HEK293T (cell line): ENCODE data around the gene DOCK1.

Experiments
- CTCF ChIA-PET: fragments of 350-600 bp; formaldehyde crosslinking; extraction: SDS; loops from one replicate; lab custom pipeline; 2021; ENCODE audit warnings: antibody characterized with exemption, inconsistent platforms; lab: Yijun Ruan, JAX
- POLR2A ChIA-PET: fragments of 350-600 bp; formaldehyde crosslinking; extraction: SDS; loops from one replicate; lab custom pipeline; 2020; ENCODE audit warnings: antibody characterized with exemption, inconsistent platforms; lab: Yijun Ruan, JAX
- DNase-seq: peaks from one replicate; pipeline ENCODE4 v3.0.0; 2012; ENCODE audit warnings: mixed read lengths; ENCODE audit errors: extremely low spot score
- ARNT ChIP-seq: fragments of 450-650 bp; IDR thresholded peaks from 2 replicates; pipeline ENCODE4 v1.6.1; 2017; ENCODE audit warnings: mild to moderate bottlenecking
- BHLHE40 ChIP-seq: fragments of 450-650 bp; IDR thresholded peaks from 2 replicates; pipeline ENCODE4 v1.6.1; 2016; ENCODE audit warnings: mild to moderate bottlenecking, moderate library complexity, borderline replicate concordance
- CTBP1 ChIP-seq: fragments of 450-650 bp; IDR thresholded peaks from 2 replicates; pipeline ENCODE4 v1.6.1; 2016; ENCODE audit warnings: borderline replicate concordance
- ELF4 ChIP-seq: fragments of 450-650 bp; IDR thresholded peaks from 2 replicates; pipeline ENCODE4 v1.6.1; 2017; ENCODE audit warnings: antibody characterized with exemption
- FOXA1 ChIP-seq: fragments of 450-650 bp; IDR thresholded peaks from 2 replicates; pipeline ENCODE4 v1.6.1; 2016; ENCODE audit warnings: mild to moderate bottlenecking
- FOXK2 ChIP-seq: fragments of 450-650 bp; IDR thresholded peaks from 2 replicates; pipeline ENCODE4 v1.6.1; 2016; ENCODE audit warnings: mild to moderate bottlenecking
- FOXM1 ChIP-seq: fragments of 450-650 bp; IDR thresholded peaks from 2 replicates; pipeline ENCODE4 v1.6.1; 2017; ENCODE audit warnings: mild to moderate bottlenecking, borderline replicate concordance
- HDGF ChIP-seq: fragments of 450-650 bp; IDR thresholded peaks from 2 replicates; pipeline ENCODE4 v1.6.1; 2017; ENCODE audit warnings: antibody characterized with exemption, borderline replicate concordance
- L3MBTL2 ChIP-seq: fragments of 450-650 bp; conservative IDR thresholded peaks from 2 replicates; pipeline ENCODE4 v1.6.1; 2016; ENCODE audit warnings: mild to moderate bottlenecking
- LEF1 ChIP-seq: fragments of 450-650 bp; IDR thresholded peaks from 2 replicates; pipeline ENCODE4 v1.6.1; 2017; ENCODE audit warnings: mild to moderate bottlenecking, borderline replicate concordance
- NFRKB ChIP-seq: fragments of 450-650 bp; IDR thresholded peaks from 2 replicates; pipeline ENCODE4 v1.6.1; 2016; ENCODE audit warnings: mild to moderate bottlenecking, moderate library complexity
- SP1 ChIP-seq: fragments of 450-650 bp; IDR thresholded peaks from 2 replicates; pipeline ENCODE4 v1.6.1; 2017
- SUZ12 ChIP-seq: fragments of 450-650 bp; IDR thresholded peaks from 2 replicates; pipeline ENCODE4 v1.6.1; 2016; ENCODE audit warnings: mild to moderate bottlenecking
- TARDBP ChIP-seq: fragments of 450-650 bp; IDR thresholded peaks from 2 replicates; pipeline ENCODE4 v1.6.1; 2016
- ZNF384 ChIP-seq: fragments of 450-650 bp; IDR thresholded peaks from 2 replicates; pipeline ENCODE4 v1.6.1; 2016
- TF ChIP-seq, protein P1 (sequence below): fragments of 450-650 bp; IDR thresholded peaks from 2 replicates; pipeline ENCODE4 v1.6.1; 2016

DOCK1 gene

DNA sequence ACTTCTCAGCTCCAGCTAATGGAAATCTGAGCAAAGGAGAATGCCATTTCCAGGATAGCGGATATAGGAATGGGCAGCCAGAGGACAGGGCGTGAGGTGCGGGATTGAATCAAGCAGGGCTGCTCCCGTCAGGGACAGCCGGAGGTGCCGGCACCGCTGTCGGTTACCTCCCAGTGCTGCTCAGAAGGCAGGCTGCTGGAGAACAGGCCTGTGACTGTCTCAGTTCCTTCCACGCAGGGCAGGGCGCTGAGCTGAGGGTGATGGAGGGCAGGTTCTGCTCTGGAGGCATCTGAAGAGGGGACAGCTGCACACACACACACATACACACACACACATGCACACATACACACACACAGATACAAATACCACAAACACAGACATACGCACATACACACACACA lies 111.1 kb downstream of the DOCK1 start:
- CTCF ChIA-PET: no interaction called here
- DNase-seq: no peak
- POLR2A ChIA-PET: no interaction called here
- TF ChIP-seq HDGF (no peak), BHLHE40 (no peak), FOXK2 (no peak), SUZ12 (no peak), CTBP1 (no peak), SP1 (no peak), TARDBP (no peak), L3MBTL2 (no peak), ARNT (no peak)

DNA sequence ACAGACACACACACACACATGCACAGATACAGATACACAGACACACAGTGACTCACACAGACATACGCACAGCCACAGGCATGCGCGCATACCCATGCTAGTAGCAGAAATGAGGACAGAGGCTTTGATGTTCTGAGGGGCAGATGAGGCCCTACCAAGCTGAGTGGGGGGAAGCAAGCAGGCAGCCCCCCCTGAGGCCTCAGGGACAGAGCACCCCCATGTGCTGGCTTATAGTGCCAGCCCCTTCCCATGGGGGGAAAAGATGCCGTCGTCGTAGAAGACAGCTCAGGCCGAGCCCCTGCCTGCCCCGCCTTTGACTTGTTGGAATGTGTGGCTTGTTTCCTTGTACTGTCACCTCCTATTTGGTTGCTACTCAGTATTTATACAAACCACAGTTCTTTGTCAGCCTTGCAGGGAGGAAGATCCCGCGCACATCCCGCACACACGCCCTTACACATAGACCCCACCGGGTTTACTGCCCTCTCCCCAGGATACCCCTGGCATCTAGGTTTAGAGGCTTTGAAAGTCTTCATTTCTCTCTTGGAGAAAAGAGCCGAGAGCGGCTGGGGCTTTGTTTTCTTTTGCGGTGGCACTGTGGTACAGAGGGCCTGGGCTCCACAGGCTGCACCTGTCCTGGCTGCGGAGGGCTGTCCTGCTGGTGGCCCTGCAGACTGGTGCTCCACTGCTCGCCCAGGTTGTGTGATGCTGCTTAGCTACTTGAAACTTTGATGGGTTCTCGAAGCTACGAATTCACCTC lies 112.5 kb downstream of the DOCK1 start:
- no peak for TF ChIP-seq SUZ12
- no peak for TF ChIP-seq LEF1
- no peak for TF ChIP-seq SP1
- no peak for TF ChIP-seq NFRKB
- TF ChIP-seq, protein P1, sequence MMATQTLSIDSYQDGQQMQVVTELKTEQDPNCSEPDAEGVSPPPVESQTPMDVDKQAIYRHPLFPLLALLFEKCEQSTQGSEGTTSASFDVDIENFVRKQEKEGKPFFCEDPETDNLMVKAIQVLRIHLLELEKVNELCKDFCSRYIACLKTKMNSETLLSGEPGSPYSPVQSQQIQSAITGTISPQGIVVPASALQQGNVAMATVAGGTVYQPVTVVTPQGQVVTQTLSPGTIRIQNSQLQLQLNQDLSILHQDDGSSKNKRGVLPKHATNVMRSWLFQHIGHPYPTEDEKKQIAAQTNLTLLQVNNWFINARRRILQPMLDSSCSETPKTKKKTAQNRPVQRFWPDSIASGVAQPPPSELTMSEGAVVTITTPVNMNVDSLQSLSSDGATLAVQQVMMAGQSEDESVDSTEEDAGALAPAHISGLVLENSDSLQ: no peak
- no peak for TF ChIP-seq HDGF
- no peak for TF ChIP-seq FOXK2
- no peak for TF ChIP-seq FOXA1
- no peak for TF ChIP-seq FOXM1
- no peak for TF ChIP-seq CTBP1
- no peak for DNase-seq
- ChIA-PET CTCF (no interaction called here), POLR2A (no interaction called here)

DNA sequence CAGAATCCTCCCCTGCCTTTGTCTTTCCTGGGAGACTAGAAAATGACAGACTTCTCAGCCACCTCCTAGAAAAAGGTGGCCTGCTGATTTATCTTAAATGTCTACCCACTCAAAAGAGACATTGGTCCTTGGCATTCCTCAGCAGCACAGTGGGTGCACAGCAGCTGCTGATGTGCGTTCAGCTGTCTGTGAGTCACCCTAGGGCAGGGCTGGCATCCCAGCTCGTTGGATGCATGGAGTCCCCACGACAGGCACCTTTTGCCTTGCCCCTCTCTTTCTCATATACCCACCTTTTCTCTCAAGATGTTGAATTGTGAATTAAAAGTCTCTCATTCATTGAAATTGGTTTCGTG lies 113.0 kb downstream of the DOCK1 start:
- POLR2A ChIA-PET: no interaction called here
- CTCF ChIA-PET: no interaction called here
- no peak for DNase-seq
- TF ChIP-seq FOXA1 (no peak), BHLHE40 (no peak), FOXK2 (no peak), HDGF (no peak), ZNF384 (no peak), ELF4 (no peak), LEF1 (no peak), TARDBP (no peak), L3MBTL2 (no peak), FOXM1 (no peak), NFRKB (no peak), CTBP1 (no peak), SP1 (no peak), SUZ12 (no peak), ARNT (no peak)
- TF ChIP-seq, protein P1: no peak

DNA sequence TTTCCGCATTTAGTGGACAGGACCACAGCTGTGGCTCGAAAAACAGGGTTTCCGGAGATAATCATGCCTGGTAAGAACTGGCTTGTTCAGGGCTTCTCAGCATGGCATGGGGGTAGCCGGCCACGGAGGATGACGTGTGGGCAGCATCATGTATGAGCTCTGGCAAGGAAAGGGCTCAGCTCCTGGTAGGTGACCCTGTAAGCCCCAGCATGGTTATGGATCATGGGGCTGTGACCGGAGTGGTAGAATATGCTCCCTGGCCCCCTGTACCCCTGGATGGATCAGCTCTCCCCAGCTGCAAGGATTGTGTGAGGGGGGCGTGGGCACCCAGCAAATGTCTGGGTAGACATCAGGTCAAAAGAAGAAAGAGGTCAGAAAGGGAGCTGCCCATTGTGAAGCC lies 113.5 kb downstream of the DOCK1 start:
- ChIA-PET CTCF (no interaction called here), POLR2A (no interaction called here)
- no peak for DNase-seq
- no peak for TF ChIP-seq BHLHE40
- TF ChIP-seq FOXM1: no peak
- no peak for TF ChIP-seq HDGF
- TF ChIP-seq FOXK2: no peak
- TF ChIP-seq SP1: no peak
- no peak for TF ChIP-seq ELF4

DNA sequence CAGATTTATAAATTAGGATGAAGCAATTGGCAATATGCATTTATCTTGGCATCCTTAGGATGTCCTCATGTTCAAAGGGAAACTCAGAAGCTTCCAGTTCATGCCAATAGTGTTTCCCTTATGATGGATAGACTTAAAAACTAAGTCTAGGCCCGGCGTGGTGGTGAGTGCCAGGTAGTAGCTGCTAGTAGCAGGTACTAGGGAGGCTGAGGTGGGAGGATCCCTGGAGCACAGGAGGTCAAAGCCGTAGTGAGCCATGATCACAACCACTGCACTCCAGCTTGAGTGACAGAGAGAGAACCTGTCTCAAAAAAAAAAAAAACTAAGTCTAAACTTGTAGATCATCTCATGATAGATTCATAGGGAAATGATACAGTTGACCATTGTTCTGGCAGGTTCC lies 115.0 kb downstream of the DOCK1 start:
- TF ChIP-seq FOXM1 (no peak), SP1 (no peak), FOXA1 (no peak), ARNT (no peak), ELF4 (no peak), L3MBTL2 (no peak), TARDBP (no peak)
- CTCF ChIA-PET: no interaction called here
- POLR2A ChIA-PET: no interaction called here
- no peak for DNase-seq

DNA sequence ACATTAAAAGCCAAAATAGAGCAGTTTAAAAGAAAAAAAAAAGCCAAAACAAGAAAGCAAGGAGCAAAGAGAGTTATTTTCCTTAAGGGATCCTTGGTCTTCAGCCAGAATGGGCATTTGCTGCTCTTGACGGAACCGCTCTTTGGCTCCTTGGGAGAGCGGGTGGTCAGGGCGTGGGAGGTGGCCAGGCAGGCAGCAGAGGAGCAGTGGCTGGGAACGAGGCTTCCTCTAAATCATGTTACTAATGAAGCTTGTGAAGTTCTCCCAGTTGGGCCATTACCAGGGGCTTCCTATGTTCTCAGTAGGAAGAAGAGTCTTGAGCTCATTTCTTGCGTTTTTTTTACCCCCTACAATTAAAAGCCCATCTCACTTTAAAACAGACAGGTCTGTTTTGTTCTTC lies 116.6 kb downstream of the DOCK1 start:
- no peak for DNase-seq
- TF ChIP-seq ARNT (no peak), FOXA1 (no peak), FOXK2 (no peak), NFRKB (no peak), ELF4 (no peak), CTBP1 (no peak), ZNF384 (no peak), TARDBP (no peak), HDGF (no peak)
- TF ChIP-seq, protein P1: no peak
- ChIA-PET POLR2A (no interaction called here), CTCF (no interaction called here)
